ENCODE data around the gene AUTS2.
A peak's percentile ranks its signal among the peaks of the same experiment; 100 is the strongest.

The AUTS2 gene

DNA sequence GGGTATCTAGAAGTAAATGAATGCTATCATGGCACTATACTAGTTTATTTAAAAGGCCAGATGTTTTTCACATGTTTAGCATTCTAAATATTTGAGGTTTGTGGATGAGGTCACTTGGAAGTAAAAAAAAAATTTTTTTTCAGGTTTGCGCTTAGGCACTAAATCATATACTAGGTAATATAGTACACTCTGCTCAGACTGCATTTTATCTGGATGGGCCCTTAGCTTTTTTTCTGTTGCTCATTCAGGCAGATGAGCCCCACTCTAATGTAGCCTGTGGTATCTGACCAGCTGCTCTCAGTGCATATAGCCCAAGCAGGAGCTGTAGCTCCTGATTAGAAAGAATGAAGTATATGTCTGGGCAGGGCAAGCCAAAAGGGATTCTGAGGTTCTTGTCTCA is 210.1 kb downstream of the AUTS2 start:
- DNase-seq (ENCODE audit: extremely low spot score) = no peak
- ChIA-PET POLR2A (no interaction called here), CTCF (no interaction called here)
- TF ChIP-seq FOXA1 (IDR thresholded peaks at IDR 0.05) = no peak
- TF ChIP-seq FOXK2 (IDR thresholded peaks at IDR 0.05) = no peak
- TF ChIP-seq L3MBTL2 (conservative IDR thresholded peaks at IDR 0.05) = no peak
- no peak for TF ChIP-seq SUZ12 (IDR thresholded peaks at IDR 0.05)

GRCh38 chr7:69811476-69812308 is 213.4 kb downstream of the AUTS2 start:
- DNase-seq (ENCODE audit: extremely low spot score) = no peak
- ChIA-PET POLR2A (interaction anchor here (1.2 kb wide), 1 partner anchor 30 kb away, joined by 4 read pairs; no protein-coding TSS in a partner anchor), CTCF (interaction anchor here (0.6 kb wide), 2 partner anchors 29 to 728 kb away, joined by 3 read pairs; no protein-coding TSS in a partner anchor)
- no peak for TF ChIP-seq TARDBP (IDR thresholded peaks at IDR 0.05)
- no peak for TF ChIP-seq ARNT (IDR thresholded peaks at IDR 0.05)
- TF ChIP-seq CTBP1 (IDR thresholded peaks at IDR 0.05; ENCODE audit: borderline replicate concordance) = peak; percentile 59; the same call in 1 of the 2 replicates
- TF ChIP-seq FOXK2 (IDR thresholded peaks at IDR 0.05) = no peak
- TF ChIP-seq, protein P1, sequence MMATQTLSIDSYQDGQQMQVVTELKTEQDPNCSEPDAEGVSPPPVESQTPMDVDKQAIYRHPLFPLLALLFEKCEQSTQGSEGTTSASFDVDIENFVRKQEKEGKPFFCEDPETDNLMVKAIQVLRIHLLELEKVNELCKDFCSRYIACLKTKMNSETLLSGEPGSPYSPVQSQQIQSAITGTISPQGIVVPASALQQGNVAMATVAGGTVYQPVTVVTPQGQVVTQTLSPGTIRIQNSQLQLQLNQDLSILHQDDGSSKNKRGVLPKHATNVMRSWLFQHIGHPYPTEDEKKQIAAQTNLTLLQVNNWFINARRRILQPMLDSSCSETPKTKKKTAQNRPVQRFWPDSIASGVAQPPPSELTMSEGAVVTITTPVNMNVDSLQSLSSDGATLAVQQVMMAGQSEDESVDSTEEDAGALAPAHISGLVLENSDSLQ (IDR thresholded peaks at IDR 0.05) = peak; percentile 58

DNA sequence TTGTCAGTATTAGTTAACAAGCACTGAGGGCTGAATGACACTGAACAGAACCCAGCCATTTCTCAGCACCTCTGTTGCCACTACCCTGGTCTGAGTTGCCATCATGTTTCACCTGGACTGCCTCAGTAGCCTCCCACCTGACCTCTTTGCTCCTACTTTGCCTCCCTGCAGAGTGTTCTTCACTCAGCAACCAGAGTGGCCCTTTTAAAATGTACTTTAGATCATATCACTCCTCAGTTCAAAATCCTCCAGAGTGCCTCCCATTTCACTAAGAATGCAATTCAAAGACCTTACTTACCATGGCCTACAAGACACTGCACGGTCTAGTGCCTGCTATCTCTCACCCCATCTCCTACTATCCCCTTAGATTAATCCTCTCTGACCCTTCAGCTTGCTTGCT is 214.5 kb downstream of the AUTS2 start:
- POLR2A ChIA-PET = no interaction called here
- TF ChIP-seq FOXM1 (IDR thresholded peaks at IDR 0.05; ENCODE audit: borderline replicate concordance) (no peak), FOXK2 (IDR thresholded peaks at IDR 0.05) (no peak), NFRKB (IDR thresholded peaks at IDR 0.05) (no peak)
- CTCF ChIA-PET = no interaction called here
- no peak for DNase-seq (ENCODE audit: extremely low spot score)

- TF ChIP-seq NFRKB (IDR thresholded peaks at IDR 0.05) = no peak
- no peak for DNase-seq (ENCODE audit: extremely low spot score)
- ChIA-PET CTCF (no interaction called here), POLR2A (no interaction called here)
Observed at GRCh38 chr7:69813637-69814240, 215.5 kb downstream of the AUTS2 start.

GRCh38 chr7:69814421-69814962 is 216.2 kb downstream of the AUTS2 start:
- ChIA-PET CTCF (no interaction called here), POLR2A (no interaction called here)
- no peak for DNase-seq (ENCODE audit: extremely low spot score)

GRCh38 chr7:69816501-69816900 is 218.2 kb downstream of the AUTS2 start:
- ChIA-PET POLR2A (no interaction called here), CTCF (interaction anchor here (0.6 kb wide), 1 partner anchor 253 kb away, joined by 3 read pairs; no protein-coding TSS in a partner anchor)
- TF ChIP-seq ZNF384 (IDR thresholded peaks at IDR 0.05) (no peak), BHLHE40 (IDR thresholded peaks at IDR 0.05; ENCODE audit: borderline replicate concordance) (no peak), SUZ12 (IDR thresholded peaks at IDR 0.05) (no peak)

More at GRCh38 chr7:69814421-69814962, 216.2 kb downstream of the AUTS2 start:
- TF ChIP-seq SUZ12 (IDR thresholded peaks at IDR 0.05) = no peak
- no peak for TF ChIP-seq FOXK2 (IDR thresholded peaks at IDR 0.05)
- no peak for TF ChIP-seq L3MBTL2 (conservative IDR thresholded peaks at IDR 0.05)
- TF ChIP-seq BHLHE40 (IDR thresholded peaks at IDR 0.05; ENCODE audit: borderline replicate concordance) = no peak
- TF ChIP-seq FOXA1 (IDR thresholded peaks at IDR 0.05) = no peak
- TF ChIP-seq FOXM1 (IDR thresholded peaks at IDR 0.05; ENCODE audit: borderline replicate concordance) = no peak
- no peak for TF ChIP-seq LEF1 (IDR thresholded peaks at IDR 0.05; ENCODE audit: borderline replicate concordance)
- TF ChIP-seq ZNF384 (IDR thresholded peaks at IDR 0.05) = no peak
- TF ChIP-seq ELF4 (IDR thresholded peaks at IDR 0.05) = no peak
- no peak for TF ChIP-seq SP1 (IDR thresholded peaks at IDR 0.05)
- TF ChIP-seq, protein P1 (IDR thresholded peaks at IDR 0.05) = no peak
- TF ChIP-seq TARDBP (IDR thresholded peaks at IDR 0.05) = no peak
- no peak for TF ChIP-seq HDGF (IDR thresholded peaks at IDR 0.05; ENCODE audit: borderline replicate concordance)
- no peak for TF ChIP-seq ARNT (IDR thresholded peaks at IDR 0.05)
- no peak for TF ChIP-seq CTBP1 (IDR thresholded peaks at IDR 0.05; ENCODE audit: borderline replicate concordance)
- no peak for TF ChIP-seq NFRKB (IDR thresholded peaks at IDR 0.05)

GRCh38 chr7:69817121-69817520 is 218.8 kb downstream of the AUTS2 start:
- DNase-seq (ENCODE audit: extremely low spot score) = no peak
- CTCF ChIA-PET = interaction anchor here (1.1 kb wide), 1 partner anchor 14 kb away, joined by 3 read pairs; no protein-coding TSS in a partner anchor
- TF ChIP-seq CTBP1 (IDR thresholded peaks at IDR 0.05; ENCODE audit: borderline replicate concordance) (no peak), FOXM1 (IDR thresholded peaks at IDR 0.05; ENCODE audit: borderline replicate concordance) (no peak), L3MBTL2 (conservative IDR thresholded peaks at IDR 0.05) (no peak), FOXA1 (IDR thresholded peaks at IDR 0.05) (no peak), NFRKB (IDR thresholded peaks at IDR 0.05) (no peak), ZNF384 (IDR thresholded peaks at IDR 0.05) (no peak), BHLHE40 (IDR thresholded peaks at IDR 0.05; ENCODE audit: borderline replicate concordance) (no peak), FOXK2 (IDR thresholded peaks at IDR 0.05) (no peak), LEF1 (IDR thresholded peaks at IDR 0.05; ENCODE audit: borderline replicate concordance) (no peak), TARDBP (IDR thresholded peaks at IDR 0.05) (no peak), HDGF (IDR thresholded peaks at IDR 0.05; ENCODE audit: borderline replicate concordance) (no peak), ARNT (IDR thresholded peaks at IDR 0.05) (no peak), SUZ12 (IDR thresholded peaks at IDR 0.05) (no peak), SP1 (IDR thresholded peaks at IDR 0.05) (no peak), ELF4 (IDR thresholded peaks at IDR 0.05) (no peak)
- TF ChIP-seq, protein P1 (IDR thresholded peaks at IDR 0.05) = no peak
- POLR2A ChIA-PET = no interaction called here

More at GRCh38 chr7:69816501-69816900, 218.2 kb downstream of the AUTS2 start:
- DNase-seq (ENCODE audit: extremely low spot score) = no peak
